Kidney epithelial cell (primary cell): ENCODE data around the gene CDH18. TPM values are rescaled to one million over a fixed set of nuclear protein-coding genes. Genes with fewer than 3 reads are reported as not detected.
A peak's percentile ranks its signal among the peaks of the same experiment; 100 is the strongest.

Source experiments
- DNase-seq: peaks from one replicate; pipeline ENCODE4 v3.0.0-alpha.2; 2010; ENCODE audit warnings: low read depth
- H3K27me3 ChIP-seq: 2 replicates; pipeline ENCODE4 v1.6.0; 2011; ENCODE audit warnings: low read length; ENCODE audit not compliant: control insufficient read depth, insufficient read depth
- H3K36me3 ChIP-seq: 2 replicates; pipeline ENCODE4 v1.5.1; 2011; ENCODE audit warnings: low read length; ENCODE audit not compliant: control insufficient read depth, insufficient read depth
- H3K4me3 ChIP-seq: 2 replicates; pipeline ENCODE4 v1.5.1; 2011; ENCODE audit warnings: low read depth, mild to moderate bottlenecking, control low read depth, low read length
- total RNA-seq: library from RNA; depleted of rRNA; stranded (reverse); fragments of >200 nt; gene quantifications from 2 replicates; pipeline ENCODE4 v1.2.3, GENCODE V29; 2015
- TF ChIP-seq, protein P1 (sequence below): IDR thresholded peaks from 2 replicates; pipeline ENCODE4 v1.5.1; 2011; ENCODE audit warnings: mild to moderate bottlenecking, moderate library complexity, low read length, control low read depth, inconsistent platforms; ENCODE audit not compliant: insufficient read depth, poor library complexity, severe bottlenecking

Gene CDH18
- total RNA-seq, 1 donor from 2014 or later = 0.21 TPM

DNA sequence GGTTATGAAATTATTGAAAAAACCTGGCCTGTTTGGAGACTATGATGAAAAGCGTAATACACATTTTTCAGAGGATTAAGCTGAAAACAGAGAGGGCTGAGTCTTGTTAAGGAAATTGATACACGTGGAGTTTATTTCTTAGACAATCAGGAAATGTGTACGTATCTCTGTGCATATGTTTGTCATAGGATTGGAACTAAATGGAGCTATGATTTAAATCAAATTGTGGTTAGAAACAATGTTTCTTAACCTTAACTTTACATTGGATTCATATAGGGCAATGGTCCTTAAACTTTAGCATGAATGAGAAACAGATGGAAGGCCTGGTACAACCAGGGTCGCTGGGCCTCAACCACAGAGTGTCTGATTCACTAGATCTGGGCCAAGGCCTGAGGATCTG, 451.6 kb downstream of the CDH18 start:
- TF ChIP-seq, protein P1, sequence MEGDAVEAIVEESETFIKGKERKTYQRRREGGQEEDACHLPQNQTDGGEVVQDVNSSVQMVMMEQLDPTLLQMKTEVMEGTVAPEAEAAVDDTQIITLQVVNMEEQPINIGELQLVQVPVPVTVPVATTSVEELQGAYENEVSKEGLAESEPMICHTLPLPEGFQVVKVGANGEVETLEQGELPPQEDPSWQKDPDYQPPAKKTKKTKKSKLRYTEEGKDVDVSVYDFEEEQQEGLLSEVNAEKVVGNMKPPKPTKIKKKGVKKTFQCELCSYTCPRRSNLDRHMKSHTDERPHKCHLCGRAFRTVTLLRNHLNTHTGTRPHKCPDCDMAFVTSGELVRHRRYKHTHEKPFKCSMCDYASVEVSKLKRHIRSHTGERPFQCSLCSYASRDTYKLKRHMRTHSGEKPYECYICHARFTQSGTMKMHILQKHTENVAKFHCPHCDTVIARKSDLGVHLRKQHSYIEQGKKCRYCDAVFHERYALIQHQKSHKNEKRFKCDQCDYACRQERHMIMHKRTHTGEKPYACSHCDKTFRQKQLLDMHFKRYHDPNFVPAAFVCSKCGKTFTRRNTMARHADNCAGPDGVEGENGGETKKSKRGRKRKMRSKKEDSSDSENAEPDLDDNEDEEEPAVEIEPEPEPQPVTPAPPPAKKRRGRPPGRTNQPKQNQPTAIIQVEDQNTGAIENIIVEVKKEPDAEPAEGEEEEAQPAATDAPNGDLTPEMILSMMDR = no peak
- Histone ChIP-seq H3K36me3 (no peaks in the 10 kb centered on the region), H3K4me3 (no peak overlapping the region), H3K27me3 (no peaks in the 10 kb centered on the region)
- no peak for DNase-seq

- DNase-seq = no peak
- H3K36me3 ChIP-seq = no peaks in the 10 kb centered on the region
- TF ChIP-seq, protein P1 = no peak
- no peak overlapping the region for H3K4me3 ChIP-seq
- no peaks in the 10 kb centered on the region for H3K27me3 ChIP-seq
Measured at GRCh38 chr5:19534751-19535150, 453.2 kb downstream of the CDH18 start.

GRCh38 chr5:19532936-19533335, 455.1 kb downstream of the CDH18 start:
- no peak for DNase-seq
- Histone ChIP-seq H3K36me3 (no peaks in the 10 kb centered on the region), H3K27me3 (no peaks in the 10 kb centered on the region), H3K4me3 (no peak overlapping the region)
- TF ChIP-seq, protein P1 = no peak

- TF ChIP-seq, protein P1 = no peak
- no peak overlapping the region for H3K4me3 ChIP-seq
- peak; percentile 82 for DNase-seq
- no peaks in the 10 kb centered on the region for H3K36me3 ChIP-seq
- no peaks in the 10 kb centered on the region for H3K27me3 ChIP-seq
Measured at GRCh38 chr5:19531374-19531952, 456.5 kb downstream of the CDH18 start.

- H3K27me3 ChIP-seq = no peaks in the 10 kb centered on the region
- no peak for DNase-seq
- no peaks in the 10 kb centered on the region for H3K36me3 ChIP-seq
- TF ChIP-seq, protein P1 = no peak
- H3K4me3 ChIP-seq = no peak overlapping the region
Measured at GRCh38 chr5:19519448-19519847, 468.6 kb downstream of the CDH18 start.

- no peak overlapping the region for H3K4me3 ChIP-seq
- TF ChIP-seq, protein P1 = no peak
- no peaks in the 10 kb centered on the region for H3K27me3 ChIP-seq
- DNase-seq = no peak
- H3K36me3 ChIP-seq = no peaks in the 10 kb centered on the region
Measured at GRCh38 chr5:19498852-19499251, 489.1 kb downstream of the CDH18 start.
